ENCODE measurements around the gene TRPC4AP.

DNA sequence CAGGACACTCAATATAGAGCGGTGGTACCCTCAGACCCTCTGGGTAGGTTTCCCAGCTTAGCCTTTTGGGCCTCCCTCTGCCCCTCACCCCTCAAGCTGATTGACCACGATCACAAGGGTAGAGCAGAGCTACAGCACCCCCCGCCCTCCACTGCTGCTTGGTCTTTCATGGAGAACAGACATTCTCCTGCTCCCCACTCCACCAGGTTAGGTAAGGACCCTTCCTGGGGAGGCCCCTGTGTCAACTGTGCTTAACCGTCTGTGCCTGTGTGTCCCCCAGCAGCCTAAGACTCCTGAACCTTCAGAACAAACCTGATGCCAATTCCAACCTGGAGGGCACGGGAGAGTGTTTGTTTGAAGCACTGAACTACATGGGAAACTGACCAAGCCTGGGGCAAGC is 125.2 kb downstream of the TRPC4AP start:
- TF ChIP-seq POLR2A (IDR thresholded peaks at IDR 0.05): no peak
- TF ChIP-seq, protein P1, sequence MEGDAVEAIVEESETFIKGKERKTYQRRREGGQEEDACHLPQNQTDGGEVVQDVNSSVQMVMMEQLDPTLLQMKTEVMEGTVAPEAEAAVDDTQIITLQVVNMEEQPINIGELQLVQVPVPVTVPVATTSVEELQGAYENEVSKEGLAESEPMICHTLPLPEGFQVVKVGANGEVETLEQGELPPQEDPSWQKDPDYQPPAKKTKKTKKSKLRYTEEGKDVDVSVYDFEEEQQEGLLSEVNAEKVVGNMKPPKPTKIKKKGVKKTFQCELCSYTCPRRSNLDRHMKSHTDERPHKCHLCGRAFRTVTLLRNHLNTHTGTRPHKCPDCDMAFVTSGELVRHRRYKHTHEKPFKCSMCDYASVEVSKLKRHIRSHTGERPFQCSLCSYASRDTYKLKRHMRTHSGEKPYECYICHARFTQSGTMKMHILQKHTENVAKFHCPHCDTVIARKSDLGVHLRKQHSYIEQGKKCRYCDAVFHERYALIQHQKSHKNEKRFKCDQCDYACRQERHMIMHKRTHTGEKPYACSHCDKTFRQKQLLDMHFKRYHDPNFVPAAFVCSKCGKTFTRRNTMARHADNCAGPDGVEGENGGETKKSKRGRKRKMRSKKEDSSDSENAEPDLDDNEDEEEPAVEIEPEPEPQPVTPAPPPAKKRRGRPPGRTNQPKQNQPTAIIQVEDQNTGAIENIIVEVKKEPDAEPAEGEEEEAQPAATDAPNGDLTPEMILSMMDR (IDR thresholded peaks at IDR 0.05): no peak
- no peak for TF ChIP-seq POLR2AphosphoS5 (IDR thresholded peaks at IDR 0.05)
- no peak for TF ChIP-seq EP300 (IDR thresholded peaks at IDR 0.05)

Data from upper lobe of left lung (tissue), 4 donors.